HepG2 (cell line): ENCODE data around the gene FBXO28. TPM values are rescaled to one million over a fixed set of nuclear protein-coding genes. Genes with fewer than 3 reads are reported as not detected.

ENCODE experiments used
- ATAC-seq: fragments of 200-7000 bp; cut with Tn5 transposase; 3 replicates; pipeline ENCODE4 v1.9.1; 2020; ENCODE audit warnings: mild to moderate bottlenecking, moderate library complexity
- BruUV-seq: library from RNA; stranded (reverse); fragments of 400-500 nt; replicated peaks from 2 replicates; lab custom pipeline; 2021; lab: Mats Ljungman, UMichigan
- CTCF ChIA-PET: fragments of 300-600 bp; formaldehyde crosslinking; extraction: SDS; loops from one replicate; lab custom pipeline; 2021; ENCODE audit warnings: low total read pairs, inconsistent platforms, low intra/inter-chr PET ratio; lab: Yijun Ruan, JAX
- POLR2A ChIA-PET: fragments of 350-600 bp; sonication (Branson Sonifier 250); formaldehyde crosslinking; loops from one replicate; lab custom pipeline; 2020; ENCODE audit warnings: antibody characterized with exemption, inconsistent platforms; lab: Yijun Ruan, JAX
- DNase-seq: peaks from one replicate; pipeline ENCODE4 v3.0.0-alpha.2; 2015; ENCODE audit warnings: low spot score
- FAIRE-seq: peaks from 3 replicates; lab custom pipeline; 2011; peaks lifted over from hg19 to GRCh38; lab: Jason Lieb, UNC
- H2AFZ ChIP-seq: one replicate; pipeline ENCODE4 v1.6.1; 2011; ENCODE audit warnings: low read length, inconsistent platforms
- H3K27ac ChIP-seq: fragments of 300-600 bp; 3 replicates; pipeline ENCODE4 v1.8.0; 2011; ENCODE audit warnings: mixed run types, mild to moderate bottlenecking, mixed read lengths, low read length, inconsistent platforms; ENCODE audit not compliant: insufficient read depth; ENCODE audit errors: extremely low read length
- H3K27me3 ChIP-seq, 2 experiments: fragments of 200-600 bp in 1 of 2; 2 replicates in 1 of 2; 3 replicates in 1 of 2; pipeline versions ENCODE4 v1.6.0 to v1.8.0; 2011; ENCODE audit warnings: low read length in 2 of 2, mild to moderate bottlenecking in 2 of 2, moderate library complexity in 2 of 2, inconsistent platforms in 1 of 2; ENCODE audit not compliant: insufficient read depth in 2 of 2, control insufficient read depth in 1 of 2
- H3K36me3 ChIP-seq, 2 experiments: fragments of 200-600 bp in 1 of 2; replicated peaks in 1 of 2; 2 replicates in 1 of 2; 3 replicates in 1 of 2; pipeline versions ENCODE4 v1.5.1 to v1.8.0; 2011; ENCODE audit warnings: low read length in 2 of 2, inconsistent platforms in 1 of 2; ENCODE audit not compliant: insufficient read depth in 2 of 2, control insufficient read depth in 1 of 2
- H3K4me1 ChIP-seq: 2 replicates; pipeline ENCODE4 v1.5.1; 2012; ENCODE audit warnings: low read length, inconsistent platforms; ENCODE audit not compliant: insufficient read depth
- H3K4me2 ChIP-seq: 2 replicates; pipeline ENCODE4 v1.6.0; 2011; ENCODE audit warnings: low read depth, low read length, inconsistent platforms
- H3K4me3 ChIP-seq, 3 experiments: fragments of 200-600 bp in 1 of 3; sonication (generic), shearing (Covaris generic) in 1 of 3; replicated peaks in 1 of 3; 2 replicates each; pipeline ENCODE4 v1.5.1; 2011 to 2016; ENCODE audit warnings: low read length in 3 of 3, inconsistent platforms in 2 of 3, low read depth in 2 of 3, mild to moderate bottlenecking in 2 of 3, control low read depth in 1 of 3, mixed read lengths in 1 of 3; ENCODE audit not compliant: insufficient read depth in 1 of 3
- H3K79me2 ChIP-seq: one replicate; pipeline ENCODE4 v1.6.1; 2011; ENCODE audit warnings: low read length, inconsistent platforms; ENCODE audit not compliant: insufficient read depth
- H3K9ac ChIP-seq: 2 replicates; pipeline ENCODE4 v1.6.0; 2011; ENCODE audit warnings: mild to moderate bottlenecking, low read depth, low read length, inconsistent platforms; ENCODE audit not compliant: insufficient read depth
- H3K9me3 ChIP-seq: 2 replicates; pipeline ENCODE4 v1.5.1; 2012; ENCODE audit warnings: mild to moderate bottlenecking, low read length
- H4K20me1 ChIP-seq: 2 replicates; pipeline ENCODE4 v1.6.0; 2011; ENCODE audit warnings: inconsistent platforms, mild to moderate bottlenecking, low read length, moderate library complexity; ENCODE audit not compliant: insufficient read depth
- AGO1 ChIP-seq: fragments of 200-400 bp; formaldehyde crosslinking; IDR thresholded peaks from 2 replicates; pipeline ENCODE4 v1.6.1; 2017; ENCODE audit warnings: mild to moderate bottlenecking, low read depth, low read length, moderate library complexity; ENCODE audit not compliant: poor library complexity, severe bottlenecking
- GRHL1 ChIP-seq: sonication (generic); formaldehyde crosslinking; conservative IDR thresholded peaks from 2 replicates; pipeline ENCODE4 v1.8.0; 2022; ENCODE audit warnings: missing genetic modification reagents
- KDM5B ChIP-seq: sonication (generic); formaldehyde crosslinking; IDR thresholded peaks from 2 replicates; pipeline ENCODE4 v1.4.0; 2020; ENCODE audit warnings: missing genetic modification reagents, mild to moderate bottlenecking, borderline replicate concordance
- MIER2 ChIP-seq: IDR thresholded peaks from 2 replicates; pipeline ENCODE4 v1.6.1; 2016; ENCODE audit warnings: missing biosample characterization, missing genetic modification reagents
- PAXIP1 ChIP-seq: sonication (generic); formaldehyde crosslinking; conservative IDR thresholded peaks from 2 replicates; pipeline ENCODE4 v1.4.0; 2020; ENCODE audit warnings: mild to moderate bottlenecking, missing genetic modification reagents, moderate library complexity
- TFE3 ChIP-seq: IDR thresholded peaks from 2 replicates; pipeline ENCODE4 v1.6.1; 2016
- THAP8 ChIP-seq: sonication (generic); formaldehyde crosslinking; IDR thresholded peaks from 2 replicates; pipeline ENCODE4 v1.5.1; 2020; ENCODE audit warnings: missing genetic modification reagents, mild to moderate bottlenecking, borderline replicate concordance
- ZNF350 ChIP-seq: sonication (generic); formaldehyde crosslinking; IDR thresholded peaks from 2 replicates; pipeline ENCODE4 v1.4.0; 2020; ENCODE audit warnings: mild to moderate bottlenecking, low read depth, missing genetic modification reagents, borderline replicate concordance
- ZNF441 ChIP-seq: sonication (generic); formaldehyde crosslinking; IDR thresholded peaks from 2 replicates; pipeline ENCODE4 v1.7.0; 2021; ENCODE audit warnings: missing genetic modification reagents, borderline replicate concordance
- ZNF513 ChIP-seq: sonication (generic); formaldehyde crosslinking; conservative IDR thresholded peaks from 2 replicates; pipeline ENCODE4 v1.5.0; 2020; ENCODE audit warnings: missing genetic modification reagents
- WGBS: methylation state at CpG from one replicate; pipeline ENCODE4 v1.1.6; 2017; ENCODE audit warnings: low lambda C conversion rate; 5-methylcytosine and 5-hydroxymethylcytosine counted together
- in situ Hi-C: cut with HindIII; loops from 2 replicates; pipeline ENCODE4 v1.10.0; 2017; ENCODE audit warnings: low pct_unique_long_range_greater_than_20kb; ENCODE audit not compliant: extremely low pct_ligation_motif_present
- intact Hi-C: fragments of 100-400 bp; cut with micrococcal nuclease; formaldehyde crosslinking; loops from one replicate; pipeline ENCODE4 v1.10.0; 2022; ENCODE audit not compliant: unreplicated experiment
- polyA plus RNA-seq, 8 experiments: library from polyadenylated mRNA; depleted of rRNA in 3 of 8; stranded (reverse) in 7 of 8; unstranded in 1 of 8; fragments of >200 nt; fragmentation: Illumina TruSeq in 4 of 8; extraction: Trizol in 4 of 8; gene quantifications; 2 replicates each; pipeline versions ENCODE4 v1.2.1 to v1.2.3, GENCODE V29; 2011 to 2016; ENCODE audit warnings: low read depth in 4 of 8, missing spikeins in 1 of 8, mixed read lengths in 1 of 8; ENCODE audit not compliant: insufficient read depth in 1 of 8
- total RNA-seq, 5 experiments: library from RNA; depleted of rRNA; stranded (reverse); fragments of >200 nt; fragmentation: Illumina TruSeq; extraction: Trizol; gene quantifications; 2 replicates each; pipeline ENCODE4 v1.2.3, GENCODE V29; 2016; ENCODE audit warnings: low read depth in 1 of 5

FBXO28 gene
- total and polyA plus RNA-seq, 2 of the 13 experiments (the other 11 are each of a cell fraction or from before 2014, with no cell fraction given), result 8.5 to 29.1 TPM

- TF ChIP-seq PAXIP1 (CRISPR knock-in tag) (no peak), AGO1 (no peak), TFE3 (CRISPR knock-in tag) (no peak), ZNF350 (CRISPR knock-in tag) (no peak)
These were observed 29.0 kb upstream of the FBXO28 start (continued) for GRCh38 chr1:224084867-224085266.

- no TSS peak for BruUV-seq
- no peak for TF ChIP-seq MIER2 (CRISPR knock-in tag)
- no peak for TF ChIP-seq THAP8 (CRISPR knock-in tag)
- no peak for TF ChIP-seq KDM5B (CRISPR knock-in tag)
- no peak for TF ChIP-seq ZNF513
- no peak for TF ChIP-seq GRHL1
- no peak for TF ChIP-seq ZNF441 (CRISPR knock-in tag)
These were observed 28.3 kb upstream of the FBXO28 start for GRCh38 chr1:224085421-224086108.

More at GRCh38 chr1:224085421-224086108, 28.3 kb upstream of the FBXO28 start:
- no peak overlapping the region for H3K9ac ChIP-seq
- no peak overlapping the region for H3K4me2 ChIP-seq
- no peaks in the 10 kb centered on the region for H3K36me3 ChIP-seq
- 62% methylated on average over 4 of the region's 4 CpGs for WGBS
- no peak for FAIRE-seq
- no peaks in the 10 kb centered on the region for H3K4me1 ChIP-seq
- CTCF ChIA-PET, result no interaction called here
- POLR2A ChIA-PET, result no interaction called here
- H3K27ac ChIP-seq, result no peak overlapping the region
- DNase-seq, result no peak
- no peak overlapping the region for H3K4me3 ChIP-seq
- H3K9me3 ChIP-seq, result no peaks in the 10 kb centered on the region
- no peaks in the 10 kb centered on the region for H3K79me2 ChIP-seq
- intact Hi-C loops, result no loop called here
- H2AFZ ChIP-seq, result no peak overlapping the region
- in situ Hi-C loops, result no loop called here
- 0 out of 5 replicates have a peak, but pooled peaks cover 2 to 5% of the 10 kb centered on the region in 2 experiments for H3K27me3 ChIP-seq
- no peak for ATAC-seq
- no peaks in the 10 kb centered on the region for H4K20me1 ChIP-seq
